Loucy (cell line): ENCODE results near the gene PYROXD2.

Experiments used
- EZH2phosphoT487 ChIP-seq: fragments of 200-600 bp; IDR thresholded peaks from 2 replicates; pipeline ENCODE4 v1.6.1; 2018; ENCODE audit warnings: antibody characterized with exemption, mild to moderate bottlenecking, moderate library complexity, borderline replicate concordance
- TF ChIP-seq, protein P1 (sequence below): fragments of 200-600 bp; sonication (generic); conservative IDR thresholded peaks from 2 replicates; pipeline ENCODE4 v1.5.1; 2014; ENCODE audit warnings: mild to moderate bottlenecking, antibody characterized with exemption, low read length

DNA sequence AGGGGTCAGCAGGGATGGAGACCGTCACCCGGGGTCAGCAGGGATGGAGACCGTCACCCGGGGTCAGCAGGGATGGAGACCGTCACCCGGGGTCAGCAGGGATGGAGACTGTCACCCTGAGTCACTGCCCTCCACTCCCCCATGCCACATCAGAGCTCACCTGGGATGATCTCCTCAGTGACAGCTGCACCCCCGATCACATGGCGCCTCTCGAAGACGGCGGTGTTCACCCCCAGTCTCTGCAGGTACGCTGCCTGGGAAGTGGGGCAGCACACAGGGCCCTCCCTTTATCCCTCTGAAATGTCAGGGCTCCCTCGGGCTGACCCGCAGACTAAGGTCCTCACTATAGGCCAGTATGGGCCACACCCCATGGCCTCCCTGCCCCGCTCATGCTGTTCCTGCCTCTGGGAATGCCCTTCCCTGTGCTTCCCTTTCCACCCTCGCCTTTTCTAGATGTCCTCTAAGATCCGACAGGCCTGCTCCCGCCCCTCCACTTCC is 7.2 kb downstream of the PYROXD2 start:
- TF ChIP-seq, protein P1, sequence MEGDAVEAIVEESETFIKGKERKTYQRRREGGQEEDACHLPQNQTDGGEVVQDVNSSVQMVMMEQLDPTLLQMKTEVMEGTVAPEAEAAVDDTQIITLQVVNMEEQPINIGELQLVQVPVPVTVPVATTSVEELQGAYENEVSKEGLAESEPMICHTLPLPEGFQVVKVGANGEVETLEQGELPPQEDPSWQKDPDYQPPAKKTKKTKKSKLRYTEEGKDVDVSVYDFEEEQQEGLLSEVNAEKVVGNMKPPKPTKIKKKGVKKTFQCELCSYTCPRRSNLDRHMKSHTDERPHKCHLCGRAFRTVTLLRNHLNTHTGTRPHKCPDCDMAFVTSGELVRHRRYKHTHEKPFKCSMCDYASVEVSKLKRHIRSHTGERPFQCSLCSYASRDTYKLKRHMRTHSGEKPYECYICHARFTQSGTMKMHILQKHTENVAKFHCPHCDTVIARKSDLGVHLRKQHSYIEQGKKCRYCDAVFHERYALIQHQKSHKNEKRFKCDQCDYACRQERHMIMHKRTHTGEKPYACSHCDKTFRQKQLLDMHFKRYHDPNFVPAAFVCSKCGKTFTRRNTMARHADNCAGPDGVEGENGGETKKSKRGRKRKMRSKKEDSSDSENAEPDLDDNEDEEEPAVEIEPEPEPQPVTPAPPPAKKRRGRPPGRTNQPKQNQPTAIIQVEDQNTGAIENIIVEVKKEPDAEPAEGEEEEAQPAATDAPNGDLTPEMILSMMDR: no peak
- TF ChIP-seq EZH2phosphoT487: no peak
